Skeletal muscle cell (primary cell): ENCODE data around the gene CCDC69.
"Not testable (repeated sequence)": the region's sequence is repeated elsewhere in the genome, so short reads cannot be mapped to it uniquely, and the experiment has no call there.

Experiments used
- DNase-seq: peaks from one replicate; pipeline ENCODE4 v3.0.0-alpha.2; 2010; ENCODE audit warnings: low read depth
- H3K4me3 ChIP-seq: 2 replicates; pipeline ENCODE4 v1.5.1; 2011; ENCODE audit warnings: low read depth, mild to moderate bottlenecking, control low read depth, low read length, moderate library complexity

Gene CCDC69

GRCh38 chr5:151223447-151224264 lies at the start of gene CCDC69:
CCDC69 (minus strand) TSS chr5:151224092; CDS start chr5:151223970, 122 bp downstream.
- no peak for DNase-seq
- peak within 1 kb of the TSS; percentile 64 for H3K4me3 ChIP-seq

- H3K4me3 ChIP-seq: no peak overlapping the region
- DNase-seq: no peak
These were observed 47.4 kb upstream of the CCDC69 start for GRCh38 chr5:151271336-151271735.

GRCh38 chr5:151270599-151270998 lies 46.7 kb upstream of the CCDC69 start:
- peak; percentile 57 for DNase-seq
- H3K4me3 ChIP-seq: no peak overlapping the region

- DNase-seq: no peak
- H3K4me3 ChIP-seq: no peak overlapping the region
These were observed 43.8 kb upstream of the CCDC69 start for GRCh38 chr5:151267491-151268260.

- DNase-seq: no peak
- H3K4me3 ChIP-seq: no peak overlapping the region
These were observed 40.2 kb upstream of the CCDC69 start for GRCh38 chr5:151264113-151264512.

- H3K4me3 ChIP-seq: no peak overlapping the region
- no peak for DNase-seq
These were observed 38.6 kb upstream of the CCDC69 start for GRCh38 chr5:151262532-151262931.

GRCh38 chr5:151259931-151260330 lies 36.0 kb upstream of the CCDC69 start:
- no peak overlapping the region for H3K4me3 ChIP-seq
- no peak for DNase-seq

GRCh38 chr5:151258816-151259215 lies 34.9 kb upstream of the CCDC69 start:
- no peak for DNase-seq

GRCh38 chr5:151258201-151258611 lies 34.3 kb upstream of the CCDC69 start:
- no peak for DNase-seq
- no peak overlapping the region for H3K4me3 ChIP-seq

More at GRCh38 chr5:151258816-151259215, 34.9 kb upstream of the CCDC69 start:
- no peak overlapping the region for H3K4me3 ChIP-seq

- H3K4me3 ChIP-seq: no peak overlapping the region
- DNase-seq: no peak
These were observed 33.9 kb upstream of the CCDC69 start for GRCh38 chr5:151257731-151258181.

- DNase-seq: no peak
- no peak overlapping the region for H3K4me3 ChIP-seq
These were observed 31.9 kb upstream of the CCDC69 start for GRCh38 chr5:151255621-151256286.

- DNase-seq, H3K4me3 ChIP-seq: not testable (repeated sequence)
These were observed 31.1 kb upstream of the CCDC69 start for GRCh38 chr5:151254990-151255389.

GRCh38 chr5:151254556-151254955 lies 30.7 kb upstream of the CCDC69 start:
- H3K4me3 ChIP-seq: no peak overlapping the region
- DNase-seq: no peak

- peak overlapping the region; percentile 84 for H3K4me3 ChIP-seq
These were observed 29.7 kb upstream of the CCDC69 start for GRCh38 chr5:151253605-151253950.

GRCh38 chr5:151252762-151253604 lies 29.1 kb upstream of the CCDC69 start, which contains the start of gene GM2A:
GM2A (plus strand) TSS chr5:151253185; CDS start chr5:151253217, 32 bp downstream.
- peak; percentile 99 for DNase-seq
- peak within 1 kb of the TSS; percentile 84 for H3K4me3 ChIP-seq

More at GRCh38 chr5:151253605-151253950, 29.7 kb upstream of the CCDC69 start:
- DNase-seq: no peak

GRCh38 chr5:151251621-151252020 lies 27.7 kb upstream of the CCDC69 start:
- DNase-seq: no peak
- H3K4me3 ChIP-seq: no peak overlapping the region

- no peak overlapping the region for H3K4me3 ChIP-seq
These were observed 27.2 kb upstream of the CCDC69 start for GRCh38 chr5:151251001-151251551.

GRCh38 chr5:151250346-151251000 lies 26.6 kb upstream of the CCDC69 start:
- no peak overlapping the region for H3K4me3 ChIP-seq
- DNase-seq: no peak

More at GRCh38 chr5:151251001-151251551, 27.2 kb upstream of the CCDC69 start:
- no peak for DNase-seq
